H1 (cell line): ENCODE results near the gene PTGFR. TPM values are rescaled to one million over a fixed set of nuclear protein-coding genes. Genes with fewer than 3 reads are reported as not detected.

ENCODE experiments used
- CTCF ChIA-PET: fragments of 300-600 bp; sonication (Branson Sonifier 250); formaldehyde crosslinking; loops from one replicate; lab custom pipeline; 2021; ENCODE audit not compliant: partially characterized antibody; lab: Charles Lee
- POLR2A ChIA-PET: fragments of 300-600 bp; sonication (Branson Sonifier 250); formaldehyde crosslinking; loops from one replicate; lab custom pipeline; 2021; ENCODE audit warnings: inconsistent platforms; ENCODE audit not compliant: partially characterized antibody; lab: Charles Lee
- DNase-seq, 2 experiments: peaks; one replicate each; pipeline versions ENCODE4 v3.0.0 to v3.0.0-alpha.2; 2010 to 2022; ENCODE audit warnings: low spot score in 2 of 2, low read depth in 1 of 2, mixed read lengths in 1 of 2
- FAIRE-seq: peaks from 2 replicates; lab custom pipeline; 2011; peaks lifted over from hg19 to GRCh38; lab: Jason Lieb, UNC
- H2AFZ ChIP-seq: 2 replicates; pipeline ENCODE4 v1.8.1; 2012; ENCODE audit warnings: low read length, inconsistent platforms
- H2AK5ac ChIP-seq: 2 replicates; pipeline ENCODE4 v1.6.1; 2013; ENCODE audit warnings: low read depth, low read length
- H2BK120ac ChIP-seq: replicated peaks from 2 replicates; pipeline ENCODE3; 2013; ENCODE audit warnings: low read depth, low read length, inconsistent platforms
- H2BK12ac ChIP-seq: 2 replicates; pipeline ENCODE4 v1.6.1; 2013; ENCODE audit warnings: low read depth, low read length
- H2BK15ac ChIP-seq: 2 replicates; pipeline ENCODE4 v1.6.1; 2013; ENCODE audit warnings: low read length
- H2BK20ac ChIP-seq: 2 replicates; pipeline ENCODE4 v1.6.1; 2013; ENCODE audit warnings: low read length
- H2BK5ac ChIP-seq: 2 replicates; pipeline ENCODE4 v1.6.1; 2013; ENCODE audit warnings: low read depth, low read length
- H3K14ac ChIP-seq: 2 replicates; pipeline ENCODE4 v1.6.1; 2013; ENCODE audit warnings: inconsistent platforms; ENCODE audit not compliant: insufficient read length
- H3K18ac ChIP-seq: 2 replicates; pipeline ENCODE4 v1.6.1; 2013; ENCODE audit warnings: low read length; ENCODE audit errors: extremely low read depth
- H3K23ac ChIP-seq: 2 replicates; pipeline ENCODE4 v1.6.1; 2013; ENCODE audit warnings: inconsistent platforms; ENCODE audit not compliant: insufficient read length
- H3K23me2 ChIP-seq: 2 replicates; pipeline ENCODE4 v1.6.1; 2013; ENCODE audit warnings: low read depth, low read length
- H3K27ac ChIP-seq: 2 replicates; pipeline ENCODE4 v1.6.1; 2011; ENCODE audit warnings: low read depth, low read length, inconsistent platforms
- H3K27me3 ChIP-seq, 4 experiments: replicated peaks in 1 of 4; 1 replicate in 1 of 4; 2 replicates in 3 of 4; pipeline versions ENCODE4 v1.6.1 to v1.8.1; 2011 to 2013; ENCODE audit warnings: low read length in 3 of 4, mild to moderate bottlenecking in 3 of 4, inconsistent platforms in 2 of 4, mixed read lengths in 2 of 4, moderate library complexity in 1 of 4; ENCODE audit not compliant: control insufficient read depth in 3 of 4, insufficient read depth in 3 of 4; ENCODE audit errors: extremely low read depth in 1 of 4
- H3K36me3 ChIP-seq, 4 experiments: 2 replicates each; pipeline versions ENCODE4 v1.6.1 to v1.8.1; 2011 to 2013; ENCODE audit warnings: mild to moderate bottlenecking in 4 of 4, low read length in 3 of 4, moderate library complexity in 2 of 4, control low read depth in 1 of 4, inconsistent platforms in 1 of 4; ENCODE audit not compliant: insufficient read depth in 4 of 4, control insufficient read depth in 2 of 4
- H3K4ac ChIP-seq: replicated peaks from 2 replicates; pipeline ENCODE3; 2013; ENCODE audit warnings: low read length, low read depth, mixed read lengths, inconsistent platforms; ENCODE audit not compliant: insufficient read length
- H3K4me1 ChIP-seq, 4 experiments: replicated peaks in 1 of 4; 1 replicate in 1 of 4; 2 replicates in 3 of 4; pipeline versions ENCODE4 v1.6.1 to v1.8.1; 2011 to 2013; ENCODE audit warnings: low read length in 3 of 4, inconsistent platforms in 2 of 4, mixed read lengths in 1 of 4; ENCODE audit not compliant: insufficient read depth in 4 of 4, control insufficient read depth in 3 of 4
- H3K4me2 ChIP-seq, 2 experiments: 2 replicates each; pipeline versions ENCODE4 v1.6.1 to v1.8.1; 2011 to 2013; ENCODE audit warnings: low read depth in 2 of 2, low read length in 2 of 2, control low read depth in 1 of 2, inconsistent platforms in 1 of 2, mild to moderate bottlenecking in 1 of 2; ENCODE audit not compliant: insufficient read depth in 1 of 2
- H3K4me3 ChIP-seq, 4 experiments: fragments of 200-600, 300-600 bp in 1 of 4; sonication (generic), shearing (Covaris generic), sonication (Bioruptor Twin) in 1 of 4; 2 replicates each; pipeline versions ENCODE4 v1.5.1 to v1.8.1; 2011 to 2016; ENCODE audit warnings: low read length in 4 of 4, low read depth in 3 of 4, control low read depth in 2 of 4, inconsistent platforms in 2 of 4, mild to moderate bottlenecking in 2 of 4, mixed read lengths in 1 of 4, moderate library complexity in 1 of 4; ENCODE audit not compliant: insufficient read depth in 2 of 4; ENCODE audit errors: extremely low read depth in 1 of 4
- H3K56ac ChIP-seq: replicated peaks from 2 replicates; pipeline ENCODE3; 2013; ENCODE audit warnings: low read depth, mild to moderate bottlenecking, mixed read lengths, low read length, inconsistent platforms; ENCODE audit not compliant: insufficient read length
- H3K79me1 ChIP-seq: 2 replicates; pipeline ENCODE4 v1.6.1; 2013; ENCODE audit warnings: low read depth, low read length, control low read depth
- H3K79me2 ChIP-seq, 2 experiments: 2 replicates each; pipeline versions ENCODE4 v1.6.1 to v1.8.1; 2012 to 2013; ENCODE audit warnings: low read length in 2 of 2, mild to moderate bottlenecking in 2 of 2, inconsistent platforms in 1 of 2; ENCODE audit not compliant: insufficient read depth in 2 of 2, control insufficient read depth in 1 of 2
- H3K9ac ChIP-seq, 4 experiments: replicated peaks in 1 of 4; 1 replicate in 1 of 4; 2 replicates in 3 of 4; pipeline versions ENCODE4 v1.6.1 to v1.8.1; 2011 to 2013; ENCODE audit warnings: low read depth in 3 of 4, low read length in 3 of 4, control low read depth in 2 of 4, mild to moderate bottlenecking in 2 of 4, moderate library complexity in 2 of 4, inconsistent platforms in 1 of 4; ENCODE audit errors: extremely low read depth in 1 of 4
- H3K9me3 ChIP-seq, 2 experiments: 2 replicates each; pipeline versions ENCODE4 v1.6.1 to v1.8.1; 2012 to 2013; ENCODE audit warnings: mild to moderate bottlenecking in 2 of 2, moderate library complexity in 2 of 2, control low read depth in 1 of 2, inconsistent platforms in 1 of 2, low read depth in 1 of 2, low read length in 1 of 2, mixed read lengths in 1 of 2; ENCODE audit not compliant: insufficient read depth in 2 of 2
- H4K20me1 ChIP-seq, 2 experiments: replicated peaks in 1 of 2; 2 replicates each; pipeline versions ENCODE3 to v1.8.1; 2011 to 2013; ENCODE audit warnings: inconsistent platforms in 2 of 2, low read length in 2 of 2, mild to moderate bottlenecking in 1 of 2; ENCODE audit not compliant: insufficient read depth in 2 of 2, control insufficient read depth in 1 of 2
- H4K5ac ChIP-seq: 2 replicates; pipeline ENCODE4 v1.6.1; 2013; ENCODE audit warnings: low read length, low read depth, mixed read lengths, inconsistent platforms; ENCODE audit not compliant: insufficient read length
- H4K8ac ChIP-seq: 2 replicates; pipeline ENCODE4 v1.8.0; 2013; ENCODE audit warnings: mild to moderate bottlenecking, moderate library complexity, low read length, inconsistent platforms; ENCODE audit not compliant: insufficient read depth; ENCODE audit errors: extremely low read depth
- H4K91ac ChIP-seq: replicated peaks from 2 replicates; pipeline ENCODE3; 2013; ENCODE audit warnings: low read length, mixed read lengths, inconsistent platforms; ENCODE audit not compliant: insufficient read length
- CHD1 ChIP-seq: IDR thresholded peaks from 2 replicates; pipeline ENCODE4 v1.6.1; 2012; ENCODE audit warnings: low read depth, low read length, improper control_type of control experiment
- HDAC6 ChIP-seq: IDR thresholded peaks from one replicate; pipeline ENCODE4 v1.7.1; 2012; ENCODE audit warnings: low read depth, mild to moderate bottlenecking, inconsistent platforms, low read length, moderate library complexity
- JUN ChIP-seq: IDR thresholded peaks from 2 replicates; pipeline ENCODE4 v1.6.1; 2011; ENCODE audit warnings: low read depth, mild to moderate bottlenecking, improper control_type of control experiment, low read length
- NANOG ChIP-seq: IDR thresholded peaks from 2 replicates; pipeline ENCODE4 v1.6.1; 2011; ENCODE audit warnings: low read length, low read depth, mild to moderate bottlenecking, inconsistent platforms; ENCODE audit not compliant: insufficient read depth, poor library complexity, severe bottlenecking
- POLR2A ChIP-seq, 2 experiments: IDR thresholded peaks; 1 replicate in 1 of 2; 2 replicates in 1 of 2; pipeline ENCODE4 v1.6.1; 2011; ENCODE audit warnings: low read depth in 2 of 2, low read length in 2 of 2, mild to moderate bottlenecking in 2 of 2; ENCODE audit errors: control extremely low read depth in 1 of 2
- SP1 ChIP-seq: IDR thresholded peaks from 2 replicates; pipeline ENCODE4 v1.6.1; 2011; ENCODE audit warnings: low read depth, low read length
- TEAD4 ChIP-seq: IDR thresholded peaks from 2 replicates; pipeline ENCODE4 v1.6.1; 2012; ENCODE audit warnings: low read depth, low read length, inconsistent platforms, mixed read lengths
- WGBS, 2 experiments: shearing (Covaris generic) in 1 of 2; methylation state at CpG; one replicate each; pipeline versions ENCODE4 v1.1.6 to v1.1.7; 2013 to 2015; ENCODE audit warnings: low lambda C conversion rate in 2 of 2, mixed read lengths in 2 of 2, inconsistent platforms in 1 of 2, low coverage in 1 of 2, missing lambda C conversion rate in 1 of 2; ENCODE audit not compliant: insufficient replicate concordance in 2 of 2, insufficient coverage in 1 of 2, insufficient read length in 1 of 2; ENCODE audit errors: extremely low coverage in 1 of 2, missing lambda C conversion rate in 1 of 2; 5-methylcytosine and 5-hydroxymethylcytosine counted together
- polyA plus RNA-seq, 7 experiments: library from polyadenylated mRNA; depleted of rRNA in 3 of 7; stranded (reverse) in 5 of 7; unstranded in 2 of 7; fragments of >200 nt in 5 of 7; fragments of 200-250 nt in 2 of 7; gene quantifications; 1 replicate in 5 of 7; 2 replicates in 1 of 7; 4 replicates in 1 of 7; pipeline versions ENCODE4 v1.2.1 to v1.2.3, GENCODE V29; 2011 to 2013; ENCODE audit warnings: missing spikeins in 2 of 7, mixed read lengths in 2 of 7
- total RNA-seq: library from RNA; stranded (reverse); fragmentation: NEBNext Ultra II Directional; extraction: Animal tissue kit (Norgen Biotek cat#: 25700); gene quantifications from 2 replicates; pipeline ENCODE4 v1.2.1, GENCODE V29; 2021

PTGFR gene
- total and polyA plus RNA-seq, 2 of the 8 experiments (the other 6 are each of a cell fraction or from before 2014, with no cell fraction given), result 0.02 TPM; not detected in 1

DNA sequence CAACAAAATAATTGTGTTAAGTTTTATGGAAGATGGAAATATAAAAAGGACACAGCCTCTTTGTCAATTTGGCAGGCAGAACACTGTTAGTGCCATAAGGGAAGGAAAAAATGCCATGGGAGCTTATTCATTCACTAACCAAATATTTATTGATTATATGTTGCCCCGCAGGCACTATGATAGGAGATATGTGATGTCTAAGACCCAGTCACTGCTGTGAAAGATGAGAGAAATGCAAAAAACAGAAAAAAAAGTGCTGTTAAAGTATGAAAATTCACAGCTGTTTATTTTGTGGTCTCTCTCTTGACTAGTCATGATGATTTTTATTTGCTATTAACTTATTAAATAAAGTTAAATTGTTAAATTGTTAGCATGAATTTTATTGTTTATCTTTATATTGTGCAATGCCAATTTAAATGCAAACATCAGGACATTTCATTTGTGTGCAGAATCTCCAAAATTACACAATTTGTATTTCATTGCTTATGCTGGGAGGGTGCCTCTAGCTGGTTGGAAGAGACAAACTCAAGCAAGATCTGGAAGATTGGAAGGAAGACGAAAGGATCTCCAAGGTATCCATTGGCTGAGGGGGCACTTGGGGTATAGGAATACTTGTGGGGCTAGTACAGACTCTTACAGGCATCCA is 17.8 kb upstream of the PTGFR start:
- H2AK5ac ChIP-seq, result no peak overlapping the region
- H2BK15ac ChIP-seq, result no peak overlapping the region
- H3K79me2 ChIP-seq, result no peaks in the 10 kb centered on the region
- no peak overlapping the region for H2AFZ ChIP-seq
- H3K36me3 ChIP-seq, result no peaks in the 10 kb centered on the region
- no peaks in the 10 kb centered on the region for H3K79me1 ChIP-seq
- DNase-seq, result no peak
- no peaks in the 10 kb centered on the region for H3K9me3 ChIP-seq
- no peak overlapping the region for H4K5ac ChIP-seq
- no peak overlapping the region for H3K14ac ChIP-seq
- CTCF ChIA-PET, result no interaction called here
- no peak overlapping the region for H3K23ac ChIP-seq
- no peak overlapping the region for H3K9ac ChIP-seq
- H3K18ac ChIP-seq, result no peak overlapping the region
- no peak overlapping the region for H2BK20ac ChIP-seq
- POLR2A ChIA-PET, result no interaction called here
- FAIRE-seq, result no peak
- no peak overlapping the region for H3K56ac ChIP-seq
- no peaks in the 10 kb centered on the region for H4K20me1 ChIP-seq
- no peaks in the 10 kb centered on the region for H3K23me2 ChIP-seq
- no peak overlapping the region for H3K4me2 ChIP-seq
- WGBS, 2 experiments, result 89% methylated on average over 2 of the region's 2 CpGs; no CpG with 5 or more reads in 1 of the 2 experiments
- H3K4me1 ChIP-seq, result no peaks in the 10 kb centered on the region
- H3K27ac ChIP-seq, result no peak overlapping the region
- H2BK5ac ChIP-seq, result no peak overlapping the region
- no peak overlapping the region for H2BK12ac ChIP-seq
- H3K4ac ChIP-seq, result no peak overlapping the region
- H3K27me3 ChIP-seq, result no peaks in the 10 kb centered on the region
- no peak for TF ChIP-seq HDAC6
- no peak for TF ChIP-seq NANOG
- no peak for TF ChIP-seq POLR2A (IDR thresholded peaks at IDR 0.05; ENCODE audit: control extremely low read depth in 1 of 2, low read depth in 2 of 2, low read length in 2 of 2)
- no peak for TF ChIP-seq TEAD4
- no peak for TF ChIP-seq JUN
- TF ChIP-seq CHD1, result no peak
- TF ChIP-seq SP1, result no peak
- no peak overlapping the region for H3K4me3 ChIP-seq
- H2BK120ac ChIP-seq, result no peak overlapping the region
- no peak overlapping the region for H4K8ac ChIP-seq
- H4K91ac ChIP-seq, result no peak overlapping the region
